Measurements from ENCODE around the gene NELL1.

Gene NELL1

GRCh38 chr11:20715931-20716330 lies 46.5 kb downstream of the NELL1 start:
- no peak overlapping the region for H2AFZ ChIP-seq
- H3K79me2 ChIP-seq, result no peaks in the 10 kb centered on the region
- H3K4me3 ChIP-seq (ENCODE audit: low read depth, low read length), result no peak overlapping the region
- no peaks in the 10 kb centered on the region for H3K9me3 ChIP-seq (ENCODE audit: control insufficient read depth, low read length)
- no peak overlapping the region for H3K27ac ChIP-seq
- H3K4me1 ChIP-seq, result no peaks in the 10 kb centered on the region
- H3K27me3 ChIP-seq (ENCODE audit: control insufficient read depth, insufficient read depth, low read length), result no peaks in the 10 kb centered on the region
- no peaks in the 10 kb centered on the region for H3K36me3 ChIP-seq (ENCODE audit: control insufficient read depth, insufficient read depth, low read length)
- H3K4me2 ChIP-seq (ENCODE audit: low read length), result no peak overlapping the region
- TF ChIP-seq CTCF (IDR thresholded peaks at IDR 0.05), result no peak
- no peak overlapping the region for H3K9ac ChIP-seq

- no peak overlapping the region for H3K4me3 ChIP-seq (ENCODE audit: low read depth, low read length)
- no peaks in the 10 kb centered on the region for H3K79me2 ChIP-seq
- H3K27ac ChIP-seq, result no peak overlapping the region
- no peaks in the 10 kb centered on the region for H3K36me3 ChIP-seq (ENCODE audit: control insufficient read depth, insufficient read depth, low read length)
- no peak overlapping the region for H3K4me2 ChIP-seq (ENCODE audit: low read length)
- H3K9me3 ChIP-seq (ENCODE audit: control insufficient read depth, low read length), result no peaks in the 10 kb centered on the region
- TF ChIP-seq CTCF (IDR thresholded peaks at IDR 0.05), result no peak
- H3K4me1 ChIP-seq, result no peaks in the 10 kb centered on the region
- H3K27me3 ChIP-seq (ENCODE audit: control insufficient read depth, insufficient read depth, low read length), result no peaks in the 10 kb centered on the region
- H3K9ac ChIP-seq, result no peak overlapping the region
- H2AFZ ChIP-seq, result no peak overlapping the region
These were observed 50.4 kb downstream of the NELL1 start for GRCh38 chr11:20719821-20720220.

- no peak overlapping the region for H3K4me2 ChIP-seq (ENCODE audit: low read length)
- no peaks in the 10 kb centered on the region for H3K27me3 ChIP-seq (ENCODE audit: control insufficient read depth, insufficient read depth, low read length)
- H3K9ac ChIP-seq, result no peak overlapping the region
- H3K9me3 ChIP-seq (ENCODE audit: control insufficient read depth, low read length), result no peaks in the 10 kb centered on the region
- H3K27ac ChIP-seq, result no peak overlapping the region
- no peak overlapping the region for H2AFZ ChIP-seq
- TF ChIP-seq CTCF (IDR thresholded peaks at IDR 0.05), result no peak
- H3K79me2 ChIP-seq, result no peaks in the 10 kb centered on the region
- H3K4me3 ChIP-seq (ENCODE audit: low read depth, low read length), result no peak overlapping the region
- no peaks in the 10 kb centered on the region for H3K4me1 ChIP-seq
- no peaks in the 10 kb centered on the region for H3K36me3 ChIP-seq (ENCODE audit: control insufficient read depth, insufficient read depth, low read length)
These were observed 54.0 kb downstream of the NELL1 start for GRCh38 chr11:20723366-20723765.

DNA sequence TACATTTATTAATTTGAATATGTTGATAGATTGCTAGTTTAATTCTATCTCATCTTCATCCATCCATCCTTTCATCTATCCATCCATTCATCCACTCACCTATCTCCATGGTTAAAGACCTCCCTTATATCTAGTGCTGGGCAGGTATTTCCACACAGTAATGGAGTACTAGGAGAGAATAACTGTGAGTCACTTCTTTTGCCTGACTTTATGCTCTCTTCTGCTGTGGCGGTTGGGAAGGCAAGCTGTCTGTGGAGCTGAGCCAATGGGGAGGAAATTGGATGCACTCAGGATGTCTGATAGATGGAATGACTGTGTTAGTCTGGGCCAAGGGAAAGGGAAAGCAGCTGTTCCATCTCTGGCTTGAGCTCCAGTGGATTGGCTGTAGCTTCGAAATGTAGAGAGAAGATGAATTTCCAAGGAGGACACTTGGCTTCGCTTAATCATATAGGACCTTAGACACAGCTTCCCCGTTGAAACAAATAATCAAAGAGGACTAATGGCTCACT lies 60.3 kb downstream of the NELL1 start:
- H3K4me2 ChIP-seq (ENCODE audit: low read length), result no peak overlapping the region
- H3K27me3 ChIP-seq (ENCODE audit: control insufficient read depth, insufficient read depth, low read length), result no peaks in the 10 kb centered on the region
- H3K27ac ChIP-seq, result no peak overlapping the region
- H3K9ac ChIP-seq, result no peak overlapping the region
- no peaks in the 10 kb centered on the region for H3K79me2 ChIP-seq
- H3K4me1 ChIP-seq, result no peaks in the 10 kb centered on the region
- H3K9me3 ChIP-seq (ENCODE audit: control insufficient read depth, low read length), result no peaks in the 10 kb centered on the region
- TF ChIP-seq CTCF (IDR thresholded peaks at IDR 0.05), result no peak
- no peak overlapping the region for H3K4me3 ChIP-seq (ENCODE audit: low read depth, low read length)
- no peaks in the 10 kb centered on the region for H3K36me3 ChIP-seq (ENCODE audit: control insufficient read depth, insufficient read depth, low read length)
- no peak overlapping the region for H2AFZ ChIP-seq

DNA sequence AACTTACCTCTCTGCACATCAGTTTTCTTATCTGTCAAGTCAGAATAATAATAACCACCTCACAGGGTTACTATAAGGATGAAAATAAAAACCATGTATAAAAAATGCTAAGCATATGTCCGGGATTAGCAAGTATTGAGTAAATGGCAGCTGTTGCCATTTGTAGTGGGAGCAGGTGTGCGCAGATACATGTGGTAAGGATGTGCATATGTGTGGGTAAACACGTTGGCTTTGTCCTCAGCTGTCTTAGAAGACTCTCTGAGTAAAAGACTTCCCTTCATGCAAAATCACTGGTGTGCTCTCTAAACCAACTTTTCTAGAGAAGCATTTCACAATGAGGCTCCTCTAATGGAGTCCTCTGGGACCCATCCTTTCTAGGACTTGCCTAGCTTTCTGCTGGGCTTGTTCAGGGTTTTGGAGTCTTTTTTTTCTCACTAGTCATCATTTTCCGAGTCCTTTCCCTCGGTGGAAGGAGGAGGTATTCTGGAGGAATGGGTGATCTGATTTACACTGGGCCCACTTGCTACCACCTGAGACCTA lies 62.4 kb downstream of the NELL1 start:
- no peak overlapping the region for H3K4me3 ChIP-seq (ENCODE audit: low read depth, low read length)
- no peak overlapping the region for H3K4me2 ChIP-seq (ENCODE audit: low read length)
- no peaks in the 10 kb centered on the region for H3K4me1 ChIP-seq
- H3K27ac ChIP-seq, result no peak overlapping the region
- H3K36me3 ChIP-seq (ENCODE audit: control insufficient read depth, insufficient read depth, low read length), result no peaks in the 10 kb centered on the region
- no peak overlapping the region for H3K9ac ChIP-seq
- no peaks in the 10 kb centered on the region for H3K9me3 ChIP-seq (ENCODE audit: control insufficient read depth, low read length)
- no peak for TF ChIP-seq CTCF (IDR thresholded peaks at IDR 0.05)
- H3K27me3 ChIP-seq (ENCODE audit: control insufficient read depth, insufficient read depth, low read length), result no peaks in the 10 kb centered on the region
- H3K79me2 ChIP-seq, result no peaks in the 10 kb centered on the region
- no peak overlapping the region for H2AFZ ChIP-seq
